WTC11 (cell line): ENCODE measurements around the gene SUPT20H. TPM values are rescaled to one million over a fixed set of nuclear protein-coding genes. Genes with fewer than 3 reads are reported as not detected.

ENCODE experiments used
- ATAC-seq: fragments of 200-7000 bp; cut with Tn5 transposase; 2 replicates; pipeline ENCODE4 v1.10.0; 2021; ENCODE audit warnings: mild to moderate bottlenecking, moderate library complexity
- CTCF ChIA-PET: fragments of 300-600 bp; sonication (Branson Sonifier 250); formaldehyde crosslinking; loops from one replicate; lab custom pipeline; 2021; ENCODE audit warnings: antibody characterized with exemption; lab: Charles Lee
- POLR2A ChIA-PET: fragments of 350-600 bp; sonication (Branson Sonifier 250); formaldehyde crosslinking; loops from one replicate; lab custom pipeline; 2021; ENCODE audit warnings: antibody characterized with exemption; lab: Charles Lee
- DNase-seq: peaks from one replicate; pipeline ENCODE4 v3.0.0; 2021; ENCODE audit warnings: low spot score
- H3K27ac Mint-ChIP-seq: 2 replicates; pipeline ENCODE4 v1.8.0; 2021; ENCODE audit warnings: mixed read lengths
- H3K27me3 Mint-ChIP-seq: 2 replicates; pipeline ENCODE4 v1.8.0; 2021; ENCODE audit warnings: low read depth, mild to moderate bottlenecking, moderate library complexity, mixed read lengths
- H3K36me3 Mint-ChIP-seq: 2 replicates; pipeline ENCODE4 v1.8.0; 2021; ENCODE audit warnings: mixed read lengths
- H3K4me1 Mint-ChIP-seq: 2 replicates; pipeline ENCODE4 v1.8.0; 2022; ENCODE audit warnings: mixed read lengths
- H3K4me3 Mint-ChIP-seq: 2 replicates; pipeline ENCODE4 v1.8.0; 2021; ENCODE audit warnings: mild to moderate bottlenecking, moderate library complexity, mixed read lengths
- H3K9me3 Mint-ChIP-seq: 2 replicates; pipeline ENCODE4 v1.8.0; 2021; ENCODE audit warnings: mixed read lengths
- ELF4 ChIP-seq: sonication (generic); formaldehyde crosslinking; IDR thresholded peaks from 2 replicates; pipeline ENCODE4 v1.8.1; 2022; ENCODE audit warnings: low read depth, mild to moderate bottlenecking, moderate library complexity, missing genetic modification reagents
- JAZF1 ChIP-seq: fragments of 250-450 bp; sonication (Bioruptor Pico); IDR thresholded peaks from 2 replicates; pipeline ENCODE4 v1.9.0; 2021; ENCODE audit warnings: moderate library complexity, mild to moderate bottlenecking, inconsistent platforms
- MXD4 ChIP-seq: fragments of 250-450 bp; sonication (Bioruptor Pico); IDR thresholded peaks from 2 replicates; pipeline ENCODE4 v1.8.0; 2021; ENCODE audit warnings: mild to moderate bottlenecking, moderate library complexity, borderline replicate concordance
- MYBL2 ChIP-seq: sonication (generic); formaldehyde crosslinking; IDR thresholded peaks from 2 replicates; pipeline ENCODE4 v1.8.1; 2023; ENCODE audit warnings: mild to moderate bottlenecking, moderate library complexity, missing genetic modification reagents
- NFYB ChIP-seq: sonication (generic); formaldehyde crosslinking; conservative IDR thresholded peaks from 2 replicates; pipeline ENCODE4 v1.8.0; 2022; ENCODE audit warnings: low read depth, missing genetic modification reagents
- NR2C2 ChIP-seq: sonication (generic); formaldehyde crosslinking; IDR thresholded peaks from 2 replicates; pipeline ENCODE4 v1.8.0; 2022; ENCODE audit warnings: mild to moderate bottlenecking, missing genetic modification reagents
- PRRX2 ChIP-seq: fragments of 250-450 bp; sonication (Bioruptor Pico); IDR thresholded peaks from 2 replicates; pipeline ENCODE4 v1.8.0; 2021; ENCODE audit warnings: mild to moderate bottlenecking
- ZNF121 ChIP-seq: sonication (generic); formaldehyde crosslinking; IDR thresholded peaks from 2 replicates; pipeline ENCODE4 v1.8.0; 2023; ENCODE audit warnings: missing genetic modification reagents
- ZNF232 ChIP-seq: sonication (generic); formaldehyde crosslinking; IDR thresholded peaks from 2 replicates; pipeline ENCODE4 v1.8.0; 2022; ENCODE audit warnings: mild to moderate bottlenecking, missing genetic modification reagents
- ZNF317 ChIP-seq: sonication (generic); formaldehyde crosslinking; IDR thresholded peaks from 2 replicates; pipeline ENCODE4 v1.8.1; 2023; ENCODE audit warnings: low read depth, mild to moderate bottlenecking, moderate library complexity, missing genetic modification reagents, borderline replicate concordance
- ZNF423 ChIP-seq: fragments of 250-450 bp; sonication (Bioruptor Pico); IDR thresholded peaks from 2 replicates; pipeline ENCODE4 v2.1.2; 2022; ENCODE audit warnings: mild to moderate bottlenecking, moderate library complexity
- ZNF671 ChIP-seq: fragments of 250-450 bp; sonication (Bioruptor Pico); IDR thresholded peaks from 2 replicates; pipeline ENCODE4 v1.8.0; 2021; ENCODE audit warnings: mild to moderate bottlenecking
- total RNA-seq: library from RNA; stranded (reverse); gene quantifications from 3 replicates; pipeline ENCODE4 v1.2.3, GENCODE V29; 2021
- TF ChIP-seq, protein P1 (sequence below): fragments of 250-450 bp; sonication (Bioruptor Pico); IDR thresholded peaks from 2 replicates; pipeline ENCODE4 v2.1.2; 2022; ENCODE audit warnings: mild to moderate bottlenecking, moderate library complexity
- TF ChIP-seq, protein P2 (sequence below): sonication (generic); formaldehyde crosslinking; conservative IDR thresholded peaks from 2 replicates; pipeline ENCODE4 v1.8.1; 2023; ENCODE audit warnings: mild to moderate bottlenecking, low read depth, missing genetic modification reagents, moderate library complexity
- TF ChIP-seq, protein P3 (sequence below): fragments of 250-450 bp; sonication (Bioruptor Pico); conservative IDR thresholded peaks from 2 replicates; pipeline ENCODE4 v1.9.0; 2021; ENCODE audit warnings: mild to moderate bottlenecking
- TF ChIP-seq, protein P4 (sequence below): fragments of 250-450 bp; sonication (Bioruptor Pico); IDR thresholded peaks from 2 replicates; pipeline ENCODE4 v1.8.0; 2021; ENCODE audit warnings: mild to moderate bottlenecking
- TF ChIP-seq, protein P5 (sequence below): fragments of 250-450 bp; sonication (Bioruptor Pico); IDR thresholded peaks from 2 replicates; pipeline ENCODE4 v1.9.0; 2021; ENCODE audit warnings: moderate library complexity, mild to moderate bottlenecking, inconsistent platforms, borderline replicate concordance
- TF ChIP-seq, protein P6 (sequence below): sonication (generic); formaldehyde crosslinking; IDR thresholded peaks from 2 replicates; pipeline ENCODE4 v1.8.0; 2023; ENCODE audit warnings: missing genetic modification reagents

SUPT20H gene
- total RNA-seq, 1 experiment from 2014 or later, result 68.0 TPM

- TF ChIP-seq, protein P1, sequence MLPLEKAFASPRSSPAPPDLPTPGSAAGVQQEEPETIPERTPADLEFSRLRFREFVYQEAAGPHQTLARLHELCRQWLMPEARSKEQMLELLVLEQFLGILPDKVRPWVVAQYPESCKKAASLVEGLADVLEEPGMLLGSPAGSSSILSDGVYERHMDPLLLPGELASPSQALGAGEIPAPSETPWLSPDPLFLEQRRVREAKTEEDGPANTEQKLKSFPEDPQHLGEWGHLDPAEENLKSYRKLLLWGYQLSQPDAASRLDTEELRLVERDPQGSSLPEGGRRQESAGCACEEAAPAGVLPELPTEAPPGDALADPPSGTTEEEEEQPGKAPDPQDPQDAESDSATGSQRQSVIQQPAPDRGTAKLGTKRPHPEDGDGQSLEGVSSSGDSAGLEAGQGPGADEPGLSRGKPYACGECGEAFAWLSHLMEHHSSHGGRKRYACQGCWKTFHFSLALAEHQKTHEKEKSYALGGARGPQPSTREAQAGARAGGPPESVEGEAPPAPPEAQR (CRISPR knock-in tag), result no peak
- no peak for TF ChIP-seq NFYB (CRISPR knock-in tag)
- TF ChIP-seq, protein P2, sequence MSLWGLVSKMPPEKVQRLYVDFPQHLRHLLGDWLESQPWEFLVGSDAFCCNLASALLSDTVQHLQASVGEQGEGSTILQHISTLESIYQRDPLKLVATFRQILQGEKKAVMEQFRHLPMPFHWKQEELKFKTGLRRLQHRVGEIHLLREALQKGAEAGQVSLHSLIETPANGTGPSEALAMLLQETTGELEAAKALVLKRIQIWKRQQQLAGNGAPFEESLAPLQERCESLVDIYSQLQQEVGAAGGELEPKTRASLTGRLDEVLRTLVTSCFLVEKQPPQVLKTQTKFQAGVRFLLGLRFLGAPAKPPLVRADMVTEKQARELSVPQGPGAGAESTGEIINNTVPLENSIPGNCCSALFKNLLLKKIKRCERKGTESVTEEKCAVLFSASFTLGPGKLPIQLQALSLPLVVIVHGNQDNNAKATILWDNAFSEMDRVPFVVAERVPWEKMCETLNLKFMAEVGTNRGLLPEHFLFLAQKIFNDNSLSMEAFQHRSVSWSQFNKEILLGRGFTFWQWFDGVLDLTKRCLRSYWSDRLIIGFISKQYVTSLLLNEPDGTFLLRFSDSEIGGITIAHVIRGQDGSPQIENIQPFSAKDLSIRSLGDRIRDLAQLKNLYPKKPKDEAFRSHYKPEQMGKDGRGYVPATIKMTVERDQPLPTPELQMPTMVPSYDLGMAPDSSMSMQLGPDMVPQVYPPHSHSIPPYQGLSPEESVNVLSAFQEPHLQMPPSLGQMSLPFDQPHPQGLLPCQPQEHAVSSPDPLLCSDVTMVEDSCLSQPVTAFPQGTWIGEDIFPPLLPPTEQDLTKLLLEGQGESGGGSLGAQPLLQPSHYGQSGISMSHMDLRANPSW (CRISPR knock-in tag), result no peak
- TF ChIP-seq, all 79 proteins: peak for 0
Measured at GRCh38 chr13:36997716-36998427, 61.6 kb downstream of the SUPT20H start (continued).

- peaks cover 5% of the 10 kb centered on the region for H3K4me1 Mint-ChIP-seq
- ChIA-PET CTCF (no interaction called here), POLR2A (no interaction called here)
- no peak overlapping the region for H3K4me3 Mint-ChIP-seq
- peaks cover 50% of the 10 kb centered on the region for H3K36me3 Mint-ChIP-seq
- H3K9me3 Mint-ChIP-seq, result no peaks in the 10 kb centered on the region
- no peaks in the 10 kb centered on the region for H3K27me3 Mint-ChIP-seq
- no peak overlapping the region for H3K27ac Mint-ChIP-seq
- TF ChIP-seq NR2C2 (CRISPR knock-in tag) (no peak), ZNF671 (CRISPR knock-in tag) (no peak), ZNF423 (CRISPR knock-in tag) (no peak), ZNF121 (CRISPR knock-in tag) (no peak), ZNF232 (CRISPR knock-in tag) (no peak), PRRX2 (CRISPR knock-in tag) (no peak), JAZF1 (CRISPR knock-in tag) (no peak), NFYB (CRISPR knock-in tag) (no peak), MXD4 (CRISPR knock-in tag) (no peak), ZNF317 (CRISPR knock-in tag) (no peak), MYBL2 (CRISPR knock-in tag) (no peak), ELF4 (CRISPR knock-in tag) (no peak)
- TF ChIP-seq, protein P3, sequence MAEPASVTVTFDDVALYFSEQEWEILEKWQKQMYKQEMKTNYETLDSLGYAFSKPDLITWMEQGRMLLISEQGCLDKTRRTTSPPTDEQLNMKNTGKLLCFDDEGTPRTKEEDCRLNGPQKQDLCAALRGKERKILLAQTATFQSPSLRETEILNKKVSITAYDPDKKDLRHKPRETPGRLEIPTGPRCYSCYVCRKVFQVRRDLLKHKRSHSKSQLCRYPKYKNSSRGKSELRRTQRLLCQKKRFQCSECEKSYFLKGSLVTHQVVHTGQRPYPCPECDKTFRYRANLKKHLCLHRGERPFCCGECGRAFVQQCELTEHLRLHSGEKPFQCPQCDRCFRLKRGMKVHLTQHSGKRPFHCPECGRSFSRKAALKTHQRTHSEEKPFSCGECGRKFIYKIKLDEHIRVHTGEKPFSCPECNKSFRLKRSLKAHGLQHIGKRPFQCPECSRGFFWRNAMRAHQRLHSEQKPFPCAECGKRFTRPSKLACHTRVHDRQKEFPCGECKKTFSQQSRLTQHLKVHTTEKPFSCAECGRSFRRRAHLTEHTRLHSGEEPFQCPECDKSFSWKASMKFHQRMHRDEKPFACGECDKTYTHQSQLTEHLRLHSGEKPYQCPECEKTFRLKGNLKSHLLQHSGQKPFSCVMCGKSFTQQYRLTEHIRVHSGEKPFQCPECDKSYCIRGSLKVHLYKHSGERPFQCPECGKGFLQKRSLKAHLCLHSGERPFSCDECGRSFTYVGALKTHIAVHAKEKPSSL (CRISPR knock-in tag), result no peak
- TF ChIP-seq, protein P4, sequence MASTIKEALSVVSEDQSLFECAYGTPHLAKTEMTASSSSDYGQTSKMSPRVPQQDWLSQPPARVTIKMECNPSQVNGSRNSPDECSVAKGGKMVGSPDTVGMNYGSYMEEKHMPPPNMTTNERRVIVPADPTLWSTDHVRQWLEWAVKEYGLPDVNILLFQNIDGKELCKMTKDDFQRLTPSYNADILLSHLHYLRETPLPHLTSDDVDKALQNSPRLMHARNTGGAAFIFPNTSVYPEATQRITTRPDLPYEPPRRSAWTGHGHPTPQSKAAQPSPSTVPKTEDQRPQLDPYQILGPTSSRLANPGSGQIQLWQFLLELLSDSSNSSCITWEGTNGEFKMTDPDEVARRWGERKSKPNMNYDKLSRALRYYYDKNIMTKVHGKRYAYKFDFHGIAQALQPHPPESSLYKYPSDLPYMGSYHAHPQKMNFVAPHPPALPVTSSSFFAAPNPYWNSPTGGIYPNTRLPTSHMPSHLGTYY (CRISPR knock-in tag), result no peak
- TF ChIP-seq, protein P5, sequence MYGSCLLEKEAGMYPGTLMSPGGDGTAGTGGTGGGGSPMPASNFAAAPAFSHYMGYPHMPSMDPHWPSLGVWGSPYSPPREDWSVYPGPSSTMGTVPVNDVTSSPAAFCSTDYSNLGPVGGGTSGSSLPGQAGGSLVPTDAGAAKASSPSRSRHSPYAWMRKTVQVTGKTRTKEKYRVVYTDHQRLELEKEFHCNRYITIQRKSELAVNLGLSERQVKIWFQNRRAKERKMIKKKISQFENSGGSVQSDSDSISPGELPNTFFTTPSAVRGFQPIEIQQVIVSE, result no peak
- TF ChIP-seq, protein P2 (CRISPR knock-in tag), result no peak
- TF ChIP-seq, protein P6, sequence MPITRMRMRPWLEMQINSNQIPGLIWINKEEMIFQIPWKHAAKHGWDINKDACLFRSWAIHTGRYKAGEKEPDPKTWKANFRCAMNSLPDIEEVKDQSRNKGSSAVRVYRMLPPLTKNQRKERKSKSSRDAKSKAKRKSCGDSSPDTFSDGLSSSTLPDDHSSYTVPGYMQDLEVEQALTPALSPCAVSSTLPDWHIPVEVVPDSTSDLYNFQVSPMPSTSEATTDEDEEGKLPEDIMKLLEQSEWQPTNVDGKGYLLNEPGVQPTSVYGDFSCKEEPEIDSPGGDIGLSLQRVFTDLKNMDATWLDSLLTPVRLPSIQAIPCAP (CRISPR knock-in tag), result no peak
- ATAC-seq (no peak), DNase-seq (no peak)
Measured at GRCh38 chr13:36992362-36992761, 67.1 kb downstream of the SUPT20H start.
